Neural crest cell (in vitro differentiated cells): ENCODE results near the gene IGF2R. TPM values are rescaled to one million over a fixed set of nuclear protein-coding genes. Genes with fewer than 3 reads are reported as not detected.
"Not testable (repeated sequence)": the region's sequence is repeated elsewhere in the genome, so short reads cannot be mapped to it uniquely, and the experiment has no call there.

ENCODE experiments used
- DNase-seq: peaks from one replicate; pipeline ENCODE4 v3.0.0; 2021; ENCODE audit warnings: low read depth, mixed read lengths, low spot score
- H3K27ac Mint-ChIP-seq: one replicate; pipeline ENCODE4 v1.8.0; 2021; ENCODE audit warnings: mild to moderate bottlenecking, mixed read lengths; ENCODE audit not compliant: unreplicated experiment
- H3K27me3 Mint-ChIP-seq: 2 replicates; pipeline ENCODE4 v1.8.0; 2021; ENCODE audit warnings: low read depth, mild to moderate bottlenecking, mixed read lengths
- H3K36me3 Mint-ChIP-seq: 2 replicates; pipeline ENCODE4 v1.8.0; 2021; ENCODE audit warnings: low read depth, mild to moderate bottlenecking, mixed read lengths
- H3K4me1 Mint-ChIP-seq: 2 replicates; pipeline ENCODE4 v1.8.0; 2021; ENCODE audit warnings: mixed read lengths
- H3K4me3 Mint-ChIP-seq: one replicate; pipeline ENCODE4 v1.8.0; 2021; ENCODE audit warnings: mild to moderate bottlenecking, mixed read lengths
- H3K9me3 Mint-ChIP-seq: 2 replicates; pipeline ENCODE4 v1.8.0; 2021; ENCODE audit warnings: mixed read lengths
- total RNA-seq: library from RNA; stranded (reverse); gene quantifications from 2 replicates; pipeline ENCODE4 v1.2.1, GENCODE V29; 2021
- TF ChIP-seq, protein P1 (sequence below): fragments of 200-600 bp; sonication (generic); conservative IDR thresholded peaks from 2 replicates; pipeline ENCODE4 v1.5.0; 2021; ENCODE audit warnings: antibody characterized with exemption, mild to moderate bottlenecking

Gene IGF2R
- total RNA-seq, 1 donor from 2014 or later, result 97.3 TPM

DNA sequence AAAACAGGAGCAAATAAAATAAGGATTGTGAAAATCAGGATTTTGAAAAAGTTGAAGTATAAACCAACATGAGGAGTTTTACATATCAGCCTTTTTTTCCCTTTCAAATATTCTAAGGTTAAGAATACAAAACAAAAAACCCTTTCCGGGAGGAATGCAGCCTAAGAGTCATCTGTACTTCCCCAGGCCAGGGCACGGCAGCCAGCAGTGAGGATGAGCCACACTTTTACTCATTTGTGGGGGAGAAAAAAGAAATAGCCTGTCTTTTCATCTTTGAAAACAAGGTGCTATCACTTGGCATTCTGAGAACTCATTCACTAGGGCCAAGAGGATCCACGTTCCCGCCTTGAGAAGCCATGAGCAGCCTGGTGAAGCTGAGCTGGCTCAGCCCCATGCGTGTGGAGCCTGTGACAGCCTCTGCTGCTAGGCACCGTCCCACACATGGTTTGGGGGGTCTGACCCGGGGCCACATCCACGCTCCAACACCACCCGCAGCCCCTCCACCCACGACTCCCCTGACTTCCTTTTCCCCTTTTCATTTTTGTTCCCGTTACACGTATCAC, 164.0 kb downstream of the IGF2R start:
- no peak for DNase-seq
- Mint-ChIP-seq H3K27ac (no peak overlapping the region), H3K4me3 (no peak overlapping the region), H3K36me3 (no peaks in the 10 kb centered on the region), H3K9me3 (no peaks in the 10 kb centered on the region), H3K27me3 (no peaks in the 10 kb centered on the region), H3K4me1 (no peaks in the 10 kb centered on the region)
- TF ChIP-seq, protein P1, sequence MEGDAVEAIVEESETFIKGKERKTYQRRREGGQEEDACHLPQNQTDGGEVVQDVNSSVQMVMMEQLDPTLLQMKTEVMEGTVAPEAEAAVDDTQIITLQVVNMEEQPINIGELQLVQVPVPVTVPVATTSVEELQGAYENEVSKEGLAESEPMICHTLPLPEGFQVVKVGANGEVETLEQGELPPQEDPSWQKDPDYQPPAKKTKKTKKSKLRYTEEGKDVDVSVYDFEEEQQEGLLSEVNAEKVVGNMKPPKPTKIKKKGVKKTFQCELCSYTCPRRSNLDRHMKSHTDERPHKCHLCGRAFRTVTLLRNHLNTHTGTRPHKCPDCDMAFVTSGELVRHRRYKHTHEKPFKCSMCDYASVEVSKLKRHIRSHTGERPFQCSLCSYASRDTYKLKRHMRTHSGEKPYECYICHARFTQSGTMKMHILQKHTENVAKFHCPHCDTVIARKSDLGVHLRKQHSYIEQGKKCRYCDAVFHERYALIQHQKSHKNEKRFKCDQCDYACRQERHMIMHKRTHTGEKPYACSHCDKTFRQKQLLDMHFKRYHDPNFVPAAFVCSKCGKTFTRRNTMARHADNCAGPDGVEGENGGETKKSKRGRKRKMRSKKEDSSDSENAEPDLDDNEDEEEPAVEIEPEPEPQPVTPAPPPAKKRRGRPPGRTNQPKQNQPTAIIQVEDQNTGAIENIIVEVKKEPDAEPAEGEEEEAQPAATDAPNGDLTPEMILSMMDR, result no peak

DNA sequence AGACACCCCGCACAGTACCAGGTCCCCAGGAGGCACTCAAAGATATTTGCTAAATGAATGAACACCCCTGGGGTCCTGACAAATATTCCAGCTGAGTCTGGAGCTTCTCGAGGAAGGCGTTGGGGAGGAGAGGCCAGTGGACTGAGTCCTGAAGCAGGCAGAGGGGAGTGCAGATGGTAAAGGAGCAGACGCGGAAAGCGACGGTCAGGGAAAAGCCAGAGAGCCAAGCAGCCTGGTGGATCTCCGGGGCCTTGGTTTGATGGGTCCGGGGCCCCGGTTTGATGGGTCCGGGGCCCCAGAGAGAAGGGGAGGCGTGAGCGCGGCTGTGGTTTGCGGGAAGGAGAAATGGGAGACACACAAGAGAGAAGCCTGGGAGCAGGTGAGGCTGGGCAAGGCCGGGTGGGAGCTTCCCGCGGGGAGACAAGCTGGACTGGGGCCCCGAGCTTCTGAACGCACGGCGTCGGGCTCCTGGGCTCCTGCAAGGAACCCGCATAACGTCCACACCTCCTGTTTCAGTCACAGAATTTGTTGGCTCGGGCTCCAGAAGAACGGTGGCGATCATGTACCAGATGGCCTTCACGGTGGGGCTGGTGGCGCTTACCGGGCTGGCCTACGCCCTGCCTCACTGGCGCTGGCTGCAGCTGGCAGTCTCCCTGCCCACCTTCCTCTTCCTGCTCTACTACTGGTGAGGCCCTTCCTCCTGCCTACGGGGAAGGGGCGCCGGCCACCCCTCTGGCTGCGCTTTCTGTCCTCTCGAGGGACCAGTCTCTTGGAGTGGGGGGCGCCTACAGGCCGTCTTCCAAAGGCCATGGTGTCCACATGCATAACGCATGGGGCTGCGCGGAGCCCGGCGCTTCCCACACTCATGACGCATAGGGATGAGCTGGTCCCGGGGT, 164.8 kb downstream of the IGF2R start:
- Mint-ChIP-seq H3K4me3 (no peak overlapping the region), H3K4me1 (peaks cover 8% of the 10 kb centered on the region), H3K27ac (no peak overlapping the region), H3K27me3 (no peaks in the 10 kb centered on the region), H3K9me3 (no peaks in the 10 kb centered on the region), H3K36me3 (no peaks in the 10 kb centered on the region)
- TF ChIP-seq, protein P1, result no peak
- DNase-seq, result no peak

DNA sequence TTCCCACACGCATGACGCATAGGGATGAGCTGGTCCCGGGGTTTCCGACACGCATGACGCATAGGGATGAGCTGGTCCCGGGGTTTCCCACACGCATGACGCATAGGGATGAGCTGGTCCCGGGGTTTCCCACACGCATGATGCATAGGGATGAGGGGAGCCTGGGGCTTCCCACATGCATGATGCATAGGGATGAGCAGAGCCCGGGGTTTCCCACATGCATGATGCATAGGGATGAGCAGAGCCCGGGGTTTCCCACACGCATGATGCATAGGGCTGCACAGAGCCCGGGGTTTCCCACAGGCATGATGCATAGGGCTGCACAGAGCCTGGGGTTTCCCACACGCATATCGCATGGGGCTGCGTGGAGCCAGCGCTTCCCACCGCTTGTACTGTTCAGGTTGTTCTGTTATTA, 165.5 kb downstream of the IGF2R start:
- DNase-seq, H3K4me1 Mint-ChIP-seq: not testable (repeated sequence)

DNA sequence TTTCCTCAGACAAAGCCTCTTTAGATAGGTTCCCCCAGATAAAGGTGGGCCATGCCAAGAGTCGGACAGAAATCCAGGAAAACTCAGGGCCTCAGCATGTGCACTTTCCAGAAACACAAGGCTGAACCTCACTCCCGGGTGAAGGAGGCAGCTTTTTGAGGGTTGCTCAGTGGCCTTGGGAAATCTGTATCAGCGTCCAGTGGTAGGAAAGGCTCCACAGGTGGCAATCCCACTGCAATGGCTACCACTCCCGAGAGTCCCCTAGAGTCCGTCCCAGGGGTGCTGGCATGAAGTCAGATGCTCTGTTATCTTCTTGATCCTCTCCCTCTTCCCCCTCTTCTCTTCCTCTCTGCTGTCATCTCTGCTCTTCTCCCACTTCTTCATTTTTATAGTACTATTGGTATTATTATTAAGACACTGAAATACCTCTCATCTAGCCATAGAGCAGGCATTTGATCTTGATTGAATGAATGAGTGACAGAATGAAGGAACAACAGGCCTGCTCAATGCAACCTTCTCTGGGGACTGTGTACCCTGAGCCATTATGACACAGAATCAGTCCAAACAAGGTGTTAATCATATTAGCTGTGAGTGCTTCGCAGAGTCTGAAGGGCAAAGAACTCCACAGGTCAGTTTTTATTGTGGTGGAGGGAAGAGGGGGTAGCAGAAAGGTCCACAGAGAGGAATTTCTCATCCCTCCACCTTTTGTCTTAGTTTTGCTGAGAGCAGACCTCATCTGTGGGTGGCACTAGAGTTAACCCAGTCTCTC, 166.1 kb downstream of the IGF2R start:
- no peaks in the 10 kb centered on the region for H3K27me3 Mint-ChIP-seq
- peaks cover 8% of the 10 kb centered on the region for H3K4me1 Mint-ChIP-seq
- H3K4me3 Mint-ChIP-seq, result no peak overlapping the region

More for the DNA sequence above, 165.5 kb downstream of the IGF2R start:
- H3K36me3 Mint-ChIP-seq, H3K27ac Mint-ChIP-seq, H3K27me3 Mint-ChIP-seq, H3K9me3 Mint-ChIP-seq, H3K4me3 Mint-ChIP-seq: not testable (repeated sequence)

DNA sequence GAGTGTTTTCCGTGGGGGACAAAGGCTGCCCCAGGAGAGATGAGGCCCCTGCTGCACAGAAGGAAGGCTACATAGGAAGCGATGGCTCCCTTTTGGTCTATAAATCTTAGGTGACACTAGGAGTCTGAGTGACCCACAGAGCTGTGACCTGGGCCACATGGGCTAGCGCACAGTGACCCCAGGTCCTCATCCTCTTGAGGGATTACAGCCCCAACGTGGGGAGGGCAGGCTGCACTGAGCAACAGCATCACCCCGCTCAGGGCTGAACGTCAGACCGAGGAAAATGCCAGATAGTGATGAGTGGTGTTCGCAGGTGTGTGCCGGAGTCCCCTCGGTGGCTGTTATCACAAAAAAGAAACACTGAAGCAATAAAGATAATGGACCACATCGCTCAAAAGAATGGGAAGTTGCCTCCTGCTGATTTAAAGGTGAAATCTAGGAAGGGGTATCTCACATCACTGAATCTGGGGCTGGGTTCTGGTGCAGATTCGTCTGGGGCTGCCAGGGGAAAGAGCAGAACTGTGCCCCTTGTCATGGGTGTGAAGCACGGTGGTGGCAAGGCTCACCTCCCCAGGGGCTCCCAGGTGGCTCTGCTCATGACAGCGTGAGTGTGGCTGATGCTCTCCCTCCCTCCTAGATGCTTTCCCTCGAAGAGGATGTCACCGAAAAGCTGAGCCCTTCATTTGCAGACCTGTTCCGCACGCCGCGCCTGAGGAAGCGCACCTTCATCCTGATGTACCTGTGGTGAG, 167.2 kb downstream of the IGF2R start:
- Mint-ChIP-seq H3K9me3 (no peaks in the 10 kb centered on the region), H3K4me1 (peaks cover 8% of the 10 kb centered on the region), H3K27me3 (no peaks in the 10 kb centered on the region), H3K4me3 (no peak overlapping the region), H3K36me3 (no peaks in the 10 kb centered on the region), H3K27ac (no peak overlapping the region)
- no peak for DNase-seq
- TF ChIP-seq, protein P1, result no peak

More for the DNA sequence above, 166.1 kb downstream of the IGF2R start:
- DNase-seq, result no peak
- Mint-ChIP-seq H3K27ac (no peak overlapping the region), H3K36me3 (no peaks in the 10 kb centered on the region), H3K9me3 (no peaks in the 10 kb centered on the region)
- TF ChIP-seq, protein P1, result no peak
